Hypothalamus (tissue), 51 donors: Measurements from ENCODE around the gene CHST4.
"Not testable (repeated sequence)": the region's sequence is repeated elsewhere in the genome, so short reads cannot be mapped to it uniquely, and the experiment has no call there.

Source experiments
- DNase-seq, 51 donors: peaks; one replicate each; lab custom pipeline; 2025; lab: John Stamatoyannopoulos, UW

Gene CHST4

GRCh38 chr16:71520550-71520949 lies 5.7 kb upstream of the CHST4 start:
- DNase-seq = no peak

GRCh38 chr16:71524566-71525553 lies 1.4 kb upstream of the CHST4 start:
- DNase-seq = no peak

- no peak for DNase-seq
Measured at GRCh38 chr16:71528257-71528656, 2.0 kb downstream of the CHST4 start.

- DNase-seq = no peak
Measured at GRCh38 chr16:71528863-71529262, 2.6 kb downstream of the CHST4 start.

- DNase-seq = no peak
Measured at GRCh38 chr16:71532366-71532765, 6.1 kb downstream of the CHST4 start.

GRCh38 chr16:71536752-71537499 lies 10.7 kb downstream of the CHST4 start:
- no peak for DNase-seq

GRCh38 chr16:71537643-71538042 lies 11.4 kb downstream of the CHST4 start:
- DNase-seq = peak in 11 of 51 donors; percentile 3 to 20 (median 9)

- peak in 3 of 51 donors; percentile 2 to 15 (median 2) for DNase-seq
Measured at GRCh38 chr16:71542377-71542776, 16.2 kb downstream of the CHST4 start.

GRCh38 chr16:71547168-71547567 lies 20.9 kb downstream of the CHST4 start:
- no peak for DNase-seq

GRCh38 chr16:71552698-71553503 lies 26.7 kb downstream of the CHST4 start:
- DNase-seq = no peak

GRCh38 chr16:71555230-71555891 lies 29.1 kb downstream of the CHST4 start:
- no peak for DNase-seq

- no peak for DNase-seq
Measured at GRCh38 chr16:71557299-71557698, 31.1 kb downstream of the CHST4 start.

GRCh38 chr16:71557954-71558582 lies 31.8 kb downstream of the CHST4 start:
- DNase-seq = no peak

GRCh38 chr16:71559855-71560254 lies 33.6 kb downstream of the CHST4 start:
- DNase-seq = no peak

GRCh38 chr16:71561886-71562285 lies 35.7 kb downstream of the CHST4 start:
- DNase-seq = not testable (repeated sequence)

GRCh38 chr16:71562552-71562951 lies 36.3 kb downstream of the CHST4 start:
- no peak for DNase-seq

GRCh38 chr16:71564335-71564967 lies 38.2 kb downstream of the CHST4 start:
- peak in 2 of 51 donors; percentile 9 to 90 for DNase-seq

GRCh38 chr16:71565812-71566700 lies 39.8 kb downstream of the CHST4 start:
- no peak for DNase-seq
